Activated CD4-positive, alpha-beta memory T cell treated with anti-CD3 and anti-CD28 coated beads, Interleukin-2, amount 10 ng/mL, durations not matched to agents 7 days and 5 days (primary cell): ENCODE results near the gene TADA2B. TPM values are rescaled to one million over a fixed set of nuclear protein-coding genes. Genes with fewer than 3 reads are reported as not detected.

Experiments used
- CTCF ChIA-PET: fragments of 350-600 bp; sonication (Branson Sonifier 250); formaldehyde crosslinking; loops from one replicate; lab custom pipeline; 2021; ENCODE audit warnings: antibody characterized with exemption, inconsistent platforms; lab: Charles Lee
- POLR2A ChIA-PET: fragments of 350-600 bp; sonication (Branson Sonifier 250); formaldehyde crosslinking; loops from one replicate; lab custom pipeline; 2021; ENCODE audit warnings: antibody characterized with exemption; lab: Charles Lee
- DNase-seq: peaks from one replicate; pipeline ENCODE4 v3.0.0-alpha.2; 2020
- H3K27ac Mint-ChIP-seq: one replicate; pipeline ENCODE4 v1.8.0; 2021; ENCODE audit warnings: mild to moderate bottlenecking, mixed read lengths
- H3K27me3 Mint-ChIP-seq: one replicate; pipeline ENCODE4 v1.8.0; 2021; ENCODE audit warnings: mixed read lengths
- H3K36me3 Mint-ChIP-seq: one replicate; pipeline ENCODE4 v1.8.0; 2021; ENCODE audit warnings: low read depth, mixed read lengths
- H3K4me1 Mint-ChIP-seq: one replicate; pipeline ENCODE4 v1.8.0; 2021; ENCODE audit warnings: mixed read lengths
- H3K4me3 Mint-ChIP-seq: one replicate; pipeline ENCODE4 v1.8.0; 2021; ENCODE audit warnings: mild to moderate bottlenecking, mixed read lengths
- H3K9me3 Mint-ChIP-seq: one replicate; pipeline ENCODE4 v1.8.0; 2021; ENCODE audit warnings: mixed read lengths
- total RNA-seq, 2 experiments: library from RNA; stranded (reverse); gene quantifications; one replicate each; pipeline ENCODE4 v1.2.3, GENCODE V29; 2021

The TADA2B gene
- total RNA-seq, 2 experiments from 2014 or later: 26.6 to 27.3 TPM

DNA sequence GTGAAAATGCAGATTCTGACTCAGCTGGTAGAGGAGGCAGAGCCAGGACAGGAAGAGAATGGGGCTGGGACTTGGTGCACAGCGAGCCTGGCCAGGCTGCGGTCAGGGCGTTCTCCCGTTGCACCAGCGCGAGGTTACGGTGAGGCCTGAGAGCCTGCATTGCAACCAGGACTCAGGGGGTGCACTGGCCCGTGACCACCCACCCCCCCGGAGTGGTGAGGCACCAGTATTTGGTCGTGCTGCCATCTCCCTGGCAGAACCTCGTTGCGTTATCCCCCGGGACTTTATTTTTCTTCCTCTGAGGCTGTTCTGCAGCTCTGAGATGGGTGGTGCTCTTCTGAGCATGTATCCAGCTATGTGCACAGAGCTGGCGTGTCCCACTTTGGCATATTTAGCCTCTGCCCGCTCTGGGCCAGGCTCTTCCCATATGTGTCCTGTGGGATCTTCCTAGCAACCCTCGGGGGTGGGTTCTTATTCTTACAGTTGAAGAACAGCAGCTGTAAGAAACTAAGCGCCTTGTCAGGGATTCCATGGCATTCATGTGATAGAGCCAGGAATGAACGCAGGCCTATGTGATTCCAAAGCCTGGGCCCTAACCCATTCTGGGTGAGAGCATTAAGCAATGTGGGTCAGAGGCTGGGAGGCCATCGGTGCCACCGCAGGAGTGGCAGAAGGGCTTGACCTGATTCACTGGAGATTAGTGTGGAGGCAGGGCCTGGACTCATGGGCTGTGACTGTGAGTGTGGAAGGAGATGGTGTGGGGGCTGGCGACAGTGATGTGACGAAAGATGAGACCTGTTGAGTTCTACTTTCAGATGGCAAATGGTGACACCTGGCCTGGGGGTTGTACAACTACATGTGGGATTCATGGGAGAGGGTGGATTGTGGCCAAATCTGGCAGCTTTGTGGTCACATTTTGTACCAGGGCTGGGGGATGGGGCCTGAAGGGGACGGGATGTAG, 3.1 kb downstream of the TADA2B start:
- peaks cover 26% of the 10 kb centered on the region for H3K36me3 Mint-ChIP-seq
- ChIA-PET POLR2A (interaction anchor here (1.1 to 11.9 kb wide), 4 partner anchors 13 to 405 kb away, joined by 3 to 187 read pairs (median 4); partner anchors contain the start of genes GRPEL1 and MRFAP1), CTCF (interaction anchor here (1.3 to 7.0 kb wide), 3 partner anchors 23 to 72 kb away, joined by 3 to 127 read pairs (median 4); partner anchors contain the start of gene GRPEL1)
- no peak overlapping the region for H3K4me3 Mint-ChIP-seq
- peaks cover 10% of the 10 kb centered on the region for H3K27me3 Mint-ChIP-seq
- H3K9me3 Mint-ChIP-seq: no peaks in the 10 kb centered on the region
- H3K27ac Mint-ChIP-seq: peak overlapping the region; percentile 19
- peaks cover 57% of the 10 kb centered on the region for H3K4me1 Mint-ChIP-seq
- DNase-seq: no peak

DNA sequence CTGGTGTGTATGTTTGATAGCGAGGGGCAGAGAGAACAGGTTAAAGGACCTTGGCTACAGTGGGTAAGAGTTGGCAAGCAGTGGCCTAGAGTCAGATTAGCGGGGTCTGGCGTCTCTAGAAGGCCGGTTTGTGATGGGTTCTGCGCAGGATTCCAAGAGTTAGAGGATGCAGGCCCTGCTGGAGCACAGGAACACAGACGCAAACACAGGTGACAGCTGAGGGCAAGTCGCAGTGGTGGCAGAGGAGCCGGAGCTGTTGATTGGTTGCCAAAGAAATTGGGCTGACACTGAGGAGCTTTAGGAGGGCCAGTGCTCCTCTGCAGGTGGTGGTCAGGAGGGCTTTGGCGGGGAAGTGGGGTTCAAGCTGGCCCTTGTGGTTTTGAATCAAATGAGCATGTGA, 3.8 kb downstream of the TADA2B start:
- ChIA-PET CTCF (interaction anchor here (1.1 kb wide), 1 partner anchor 20 kb away, joined by 5 read pairs; no protein-coding TSS in a partner anchor), POLR2A (interaction anchor here (1.3 to 11.9 kb wide), 3 partner anchors 11 to 357 kb away, joined by 3 to 187 read pairs (median 3); partner anchors contain the start of gene GRPEL1)
- peaks cover 26% of the 10 kb centered on the region for H3K36me3 Mint-ChIP-seq
- no peak overlapping the region for H3K4me3 Mint-ChIP-seq
- H3K27me3 Mint-ChIP-seq: peaks cover 4% of the 10 kb centered on the region
- H3K4me1 Mint-ChIP-seq: peaks cover 51% of the 10 kb centered on the region
- H3K27ac Mint-ChIP-seq: no peak overlapping the region
- DNase-seq: no peak
- H3K9me3 Mint-ChIP-seq: no peaks in the 10 kb centered on the region

DNA sequence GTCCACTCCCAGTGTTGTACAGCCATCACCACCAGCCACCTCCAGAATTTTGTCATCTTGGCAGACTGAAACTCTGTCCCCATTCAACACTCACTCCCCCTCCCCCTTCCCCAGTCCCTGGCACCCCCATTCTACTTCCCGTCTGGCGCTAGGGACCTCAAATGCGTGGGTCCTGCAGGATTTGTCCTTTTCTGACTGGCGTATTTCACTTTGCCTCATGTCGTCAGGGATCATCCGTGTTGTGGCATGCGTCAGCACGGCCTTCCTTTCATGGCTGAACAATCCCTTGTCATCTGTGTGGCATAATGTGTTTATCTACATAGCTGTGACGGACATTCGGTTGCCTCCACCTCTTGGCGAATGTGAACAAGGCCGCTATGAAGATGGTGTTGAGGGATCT, 5.5 kb downstream of the TADA2B start:
- CTCF ChIA-PET: no interaction called here
- H3K4me3 Mint-ChIP-seq: no peak overlapping the region
- no peaks in the 10 kb centered on the region for H3K9me3 Mint-ChIP-seq
- no peak overlapping the region for H3K27ac Mint-ChIP-seq
- H3K36me3 Mint-ChIP-seq: peaks cover 24% of the 10 kb centered on the region
- no peak for DNase-seq
- POLR2A ChIA-PET: interaction anchor here (11.9 kb wide), 1 partner anchor 19 kb away, joined by 187 read pairs; the partner anchor contains the start of gene GRPEL1
- peaks cover 56% of the 10 kb centered on the region for H3K4me1 Mint-ChIP-seq
- no peaks in the 10 kb centered on the region for H3K27me3 Mint-ChIP-seq

DNA sequence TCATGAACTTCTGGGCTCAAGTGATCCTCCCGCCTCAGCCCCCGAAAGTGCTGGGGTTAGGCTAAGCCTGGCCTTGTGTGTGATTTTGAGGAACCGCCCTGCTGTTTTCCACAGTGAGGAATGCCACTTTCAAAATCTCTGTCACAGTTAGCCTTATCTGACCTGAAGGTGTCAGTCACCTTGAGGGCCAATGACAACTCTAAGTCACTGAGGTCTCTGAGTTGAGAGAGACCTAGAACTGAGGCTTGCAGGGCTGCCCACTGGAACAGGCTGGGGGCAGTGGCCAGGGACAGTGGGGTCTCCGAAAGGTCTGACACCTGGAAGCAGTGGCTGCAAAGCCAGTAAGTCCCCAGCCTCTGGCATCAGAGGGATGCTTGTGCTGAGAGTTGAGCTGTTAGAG, 6.1 kb downstream of the TADA2B start:
- H3K36me3 Mint-ChIP-seq: peaks cover 28% of the 10 kb centered on the region
- DNase-seq: no peak
- no peaks in the 10 kb centered on the region for H3K9me3 Mint-ChIP-seq
- POLR2A ChIA-PET: interaction anchor here (1.1 to 11.9 kb wide), 4 partner anchors 10 to 63 kb away, joined by 3 to 187 read pairs (median 4); partner anchors contain the start of gene GRPEL1
- no peak overlapping the region for H3K4me3 Mint-ChIP-seq
- peaks cover 59% of the 10 kb centered on the region for H3K4me1 Mint-ChIP-seq
- H3K27me3 Mint-ChIP-seq: no peaks in the 10 kb centered on the region
- CTCF ChIA-PET: no interaction called here
- H3K27ac Mint-ChIP-seq: no peak overlapping the region

DNA sequence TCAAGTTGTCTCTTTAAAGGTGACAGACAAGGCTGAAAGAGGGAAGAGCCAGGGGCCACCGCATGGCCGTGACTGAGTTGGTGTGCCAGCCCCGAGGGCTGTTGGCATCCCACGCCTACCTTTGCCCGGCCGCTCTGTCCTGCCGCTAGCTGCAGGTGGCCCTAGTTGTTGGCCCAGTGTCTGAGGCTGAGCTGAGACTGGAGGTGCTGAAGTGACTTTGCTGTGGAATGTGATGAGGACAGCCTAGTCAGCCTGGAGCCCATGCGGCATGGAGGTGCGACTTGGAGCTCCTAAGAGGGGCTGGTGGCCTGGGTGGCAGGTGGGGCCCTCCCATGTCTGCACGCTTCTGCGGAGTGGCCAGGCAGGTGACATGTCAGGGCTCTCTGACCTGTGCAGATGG, 6.6 kb downstream of the TADA2B start:
- peaks cover 30% of the 10 kb centered on the region for H3K36me3 Mint-ChIP-seq
- no peak for DNase-seq
- CTCF ChIA-PET: no interaction called here
- POLR2A ChIA-PET: interaction anchor here (1.1 to 11.9 kb wide), 4 partner anchors 10 to 63 kb away, joined by 3 to 187 read pairs (median 4); partner anchors contain the start of gene GRPEL1
- H3K4me3 Mint-ChIP-seq: no peak overlapping the region
- no peaks in the 10 kb centered on the region for H3K9me3 Mint-ChIP-seq
- H3K4me1 Mint-ChIP-seq: peaks cover 57% of the 10 kb centered on the region
- no peaks in the 10 kb centered on the region for H3K27me3 Mint-ChIP-seq
- no peak overlapping the region for H3K27ac Mint-ChIP-seq

DNA sequence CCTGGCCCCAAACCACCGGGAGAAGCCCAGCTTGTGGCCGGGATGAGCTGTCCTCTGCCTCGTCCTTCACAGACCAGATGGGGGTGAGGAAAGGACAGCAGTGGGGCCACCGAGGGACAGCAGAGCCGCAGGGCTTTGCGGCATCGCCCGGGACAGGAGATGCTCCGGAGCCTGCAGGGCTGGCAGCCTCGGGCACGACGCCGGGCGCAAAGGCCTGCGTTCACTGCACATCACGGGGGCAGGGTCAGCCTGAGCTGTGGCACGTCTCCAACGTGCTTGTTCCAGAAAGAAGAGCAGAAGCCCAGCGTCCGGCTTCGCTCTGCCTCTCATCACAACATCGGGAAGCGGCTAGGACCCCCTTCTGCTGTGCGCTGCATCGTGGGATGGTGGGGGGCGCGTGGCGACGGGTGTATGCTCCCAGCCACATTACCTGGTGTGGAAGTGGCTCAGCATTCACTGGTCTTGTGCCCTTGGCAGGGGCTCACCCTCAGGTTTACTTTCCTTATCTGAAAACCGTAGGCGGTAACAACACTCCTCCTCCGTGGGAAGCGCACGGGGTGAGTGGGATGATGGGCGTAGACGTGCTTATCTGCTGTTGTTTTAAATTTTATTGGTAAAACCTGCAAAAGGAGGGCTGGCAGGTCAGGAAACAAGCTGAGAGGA, 7.4 kb downstream of the TADA2B start:
- POLR2A ChIA-PET: interaction anchor here (1.1 to 11.9 kb wide), 4 partner anchors 9 to 64 kb away, joined by 3 to 187 read pairs (median 4); partner anchors contain the start of gene GRPEL1
- no peak for DNase-seq
- H3K9me3 Mint-ChIP-seq: no peaks in the 10 kb centered on the region
- peaks cover 53% of the 10 kb centered on the region for H3K4me1 Mint-ChIP-seq
- H3K36me3 Mint-ChIP-seq: peaks cover 30% of the 10 kb centered on the region
- no peak overlapping the region for H3K27ac Mint-ChIP-seq
- CTCF ChIA-PET: interaction anchor here (1.2 kb wide), 1 partner anchor 17 kb away, joined by 4 read pairs; the partner anchor contains the start of gene GRPEL1
- H3K27me3 Mint-ChIP-seq: no peaks in the 10 kb centered on the region
- no peak overlapping the region for H3K4me3 Mint-ChIP-seq

DNA sequence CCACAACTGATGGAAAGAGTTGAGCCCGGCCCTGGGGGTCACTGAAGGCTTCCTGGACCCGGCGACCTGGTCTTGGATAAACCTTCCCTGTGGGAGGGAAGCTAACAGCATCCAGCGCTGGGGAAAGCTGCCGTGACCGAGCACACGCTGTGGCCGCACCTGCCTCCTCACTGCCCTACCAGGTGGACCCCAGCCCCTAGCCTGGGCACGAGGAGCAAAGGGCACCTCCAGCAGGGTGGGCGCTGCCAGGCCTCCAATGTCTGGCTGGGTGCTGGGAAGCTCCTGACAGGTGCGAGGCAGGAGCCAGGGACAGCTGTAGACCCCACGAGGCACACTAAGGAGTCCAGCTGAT, 7.9 kb downstream of the TADA2B start:
- no peaks in the 10 kb centered on the region for H3K27me3 Mint-ChIP-seq
- no peak overlapping the region for H3K27ac Mint-ChIP-seq
- H3K36me3 Mint-ChIP-seq: peaks cover 30% of the 10 kb centered on the region
- no peak overlapping the region for H3K4me3 Mint-ChIP-seq
- H3K4me1 Mint-ChIP-seq: peaks cover 48% of the 10 kb centered on the region
- ChIA-PET POLR2A (interaction anchor here (1.6 to 11.9 kb wide), 2 partner anchors 17 to 64 kb away, joined by 4 to 187 read pairs; partner anchors contain the start of gene GRPEL1), CTCF (interaction anchor here (1.2 kb wide), 1 partner anchor 17 kb away, joined by 4 read pairs; the partner anchor contains the start of gene GRPEL1)
- DNase-seq: no peak
- H3K9me3 Mint-ChIP-seq: no peaks in the 10 kb centered on the region

DNA sequence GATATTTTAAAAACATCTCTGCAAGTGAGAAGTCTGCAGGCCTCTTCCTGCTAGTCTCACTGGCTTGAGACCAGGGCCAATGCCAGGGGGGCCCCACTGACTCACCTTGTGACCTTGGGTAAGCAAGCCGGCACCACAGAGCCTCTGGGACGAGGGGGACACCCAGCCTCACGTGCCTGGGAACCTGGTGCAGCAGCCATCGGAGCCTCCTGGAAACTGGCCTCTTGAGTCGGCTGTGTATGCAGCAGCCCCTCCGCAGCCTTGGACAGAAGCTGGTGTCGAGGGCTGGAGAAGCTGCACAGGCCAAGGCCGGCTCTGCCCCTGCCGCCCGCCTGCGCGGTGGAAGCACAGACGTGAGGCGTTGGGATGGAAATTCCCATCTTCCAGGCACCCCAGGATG, 8.7 kb downstream of the TADA2B start:
- no peak overlapping the region for H3K4me3 Mint-ChIP-seq
- H3K36me3 Mint-ChIP-seq: peaks cover 26% of the 10 kb centered on the region
- DNase-seq: no peak
- ChIA-PET CTCF (interaction anchor here (1.2 kb wide), 1 partner anchor 16 kb away, joined by 4 read pairs; the partner anchor contains the start of gene GRPEL1), POLR2A (interaction anchor here (1.2 to 4.0 kb wide), 3 partner anchors 8 to 16 kb away, joined by 3 to 18 read pairs (median 16); partner anchors contain the start of genes GRPEL1 and TADA2B)
- H3K27ac Mint-ChIP-seq: no peak overlapping the region
- H3K4me1 Mint-ChIP-seq: peaks cover 40% of the 10 kb centered on the region
- no peaks in the 10 kb centered on the region for H3K9me3 Mint-ChIP-seq
- H3K27me3 Mint-ChIP-seq: no peaks in the 10 kb centered on the region

DNA sequence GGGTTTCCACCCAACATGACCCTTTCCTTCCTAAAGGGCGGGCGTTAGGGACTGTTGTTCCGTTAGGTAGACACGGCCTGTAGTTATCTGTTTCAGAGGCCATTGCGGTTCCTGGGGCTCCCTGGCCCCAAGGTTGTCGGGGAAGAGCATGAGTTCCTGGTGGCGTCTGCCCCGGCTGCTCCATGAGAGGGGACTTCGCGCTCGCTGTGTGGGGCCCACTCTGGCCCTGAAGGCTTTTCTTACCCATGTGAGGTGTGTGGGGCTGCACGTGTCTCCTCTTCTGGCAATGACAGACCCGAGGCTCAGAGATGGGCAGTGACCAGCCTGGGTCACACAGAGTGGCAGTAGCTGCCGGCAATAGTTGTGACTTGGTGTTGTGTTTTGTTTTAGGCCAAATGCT, 9.1 kb downstream of the TADA2B start:
- CTCF ChIA-PET: no interaction called here
- Mint-ChIP-seq H3K27ac (peak overlapping the region; percentile 54), H3K36me3 (peaks cover 24% of the 10 kb centered on the region), H3K4me3 (no peak overlapping the region), H3K27me3 (no peaks in the 10 kb centered on the region), H3K4me1 (peaks cover 36% of the 10 kb centered on the region), H3K9me3 (no peaks in the 10 kb centered on the region)
- DNase-seq: no peak
- POLR2A ChIA-PET: interaction anchor here (1.2 to 4.0 kb wide), 3 partner anchors 8 to 16 kb away, joined by 3 to 18 read pairs (median 16); partner anchors contain the start of genes GRPEL1 and TADA2B

DNA sequence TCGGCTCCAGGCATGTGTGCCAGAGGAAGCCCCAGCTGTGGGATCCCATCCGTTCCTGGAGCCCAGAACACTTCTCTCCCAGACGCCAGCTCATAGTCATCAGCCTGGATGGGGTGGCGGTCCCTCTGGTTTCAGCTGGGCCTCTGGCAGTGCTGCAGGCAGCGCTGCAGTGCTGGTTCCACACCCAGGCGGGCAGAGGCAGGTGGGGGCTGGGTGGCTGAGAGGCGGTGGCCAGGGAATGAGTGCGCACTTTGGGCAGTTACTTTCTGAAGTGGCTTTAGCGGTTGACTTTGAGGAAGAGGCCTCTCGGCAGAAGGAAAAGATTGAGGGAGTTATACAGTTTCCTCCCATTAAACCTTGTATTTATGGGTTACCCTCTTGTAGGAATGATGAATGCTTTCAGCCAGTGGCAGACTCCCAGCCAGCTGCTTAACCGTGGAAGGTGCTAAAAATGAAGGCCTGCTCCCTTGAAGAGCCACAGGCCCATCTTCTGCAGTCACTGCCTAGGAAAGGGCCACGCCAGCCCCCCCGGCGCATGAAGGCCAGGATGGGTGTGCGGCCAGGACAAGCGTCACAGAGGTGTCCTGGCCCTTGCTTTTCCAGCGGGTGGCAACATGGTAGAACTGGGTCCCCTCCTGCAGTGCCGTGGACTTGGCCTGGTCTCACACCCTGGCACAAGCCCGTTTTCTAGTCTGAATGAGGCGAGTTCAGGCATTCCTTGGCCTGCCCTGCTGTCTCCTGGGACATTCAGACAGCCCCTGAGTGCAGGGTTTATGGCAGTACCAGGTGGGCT, 9.9 kb downstream of the TADA2B start:
- Mint-ChIP-seq H3K27ac (peak overlapping the region; percentile 44), H3K36me3 (peaks cover 25% of the 10 kb centered on the region), H3K9me3 (no peaks in the 10 kb centered on the region), H3K4me3 (no peak overlapping the region), H3K27me3 (no peaks in the 10 kb centered on the region), H3K4me1 (peaks cover 36% of the 10 kb centered on the region)
- no peak for DNase-seq
- ChIA-PET POLR2A (interaction anchor here (1.2 to 4.0 kb wide), 3 partner anchors 9 to 15 kb away, joined by 3 to 18 read pairs (median 16); partner anchors contain the start of genes GRPEL1 and TADA2B), CTCF (no interaction called here)

DNA sequence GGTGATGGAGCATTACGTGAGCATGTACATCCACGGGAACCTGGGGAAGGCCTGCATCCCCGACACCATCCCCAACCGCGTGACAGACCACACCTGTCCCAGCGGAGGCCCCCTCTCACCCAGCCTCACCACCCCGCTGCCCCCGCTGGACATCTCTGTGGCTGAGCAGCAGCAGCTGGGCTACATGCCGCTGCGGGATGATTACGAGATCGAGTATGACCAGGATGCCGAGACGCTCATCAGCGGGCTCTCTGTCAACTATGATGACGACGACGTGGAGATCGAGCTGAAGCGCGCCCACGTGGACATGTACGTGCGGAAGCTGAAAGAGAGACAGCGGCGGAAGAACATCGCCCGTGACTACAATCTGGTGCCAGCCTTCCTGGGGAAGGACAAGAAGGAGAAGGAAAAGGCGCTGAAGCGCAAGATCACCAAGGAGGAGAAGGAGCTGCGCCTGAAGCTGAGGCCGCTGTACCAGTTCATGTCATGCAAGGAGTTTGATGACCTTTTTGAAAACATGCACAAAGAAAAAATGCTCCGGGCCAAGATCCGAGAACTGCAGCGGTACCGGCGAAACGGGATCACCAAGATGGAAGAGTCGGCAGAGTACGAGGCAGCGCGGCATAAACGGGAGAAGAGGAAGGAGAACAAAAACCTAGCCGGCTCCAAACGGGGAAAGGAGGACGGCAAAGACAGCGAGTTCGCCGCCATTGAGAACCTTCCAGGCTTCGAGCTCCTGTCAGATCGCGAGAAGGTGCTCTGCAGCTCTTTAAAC, 11.1 kb downstream of the TADA2B start:
- H3K27ac Mint-ChIP-seq: no peak overlapping the region
- peaks cover 32% of the 10 kb centered on the region for H3K36me3 Mint-ChIP-seq
- CTCF ChIA-PET: no interaction called here
- peaks cover 41% of the 10 kb centered on the region for H3K4me1 Mint-ChIP-seq
- no peak overlapping the region for H3K4me3 Mint-ChIP-seq
- DNase-seq: no peak
- no peaks in the 10 kb centered on the region for H3K27me3 Mint-ChIP-seq
- no peaks in the 10 kb centered on the region for H3K9me3 Mint-ChIP-seq
- POLR2A ChIA-PET: interaction anchor here (0.8 to 4.0 kb wide), 4 partner anchors 10 to 55 kb away, joined by 3 to 18 read pairs (median 13); partner anchors contain the start of genes GRPEL1 and TADA2B
